Activated naive CD4-positive, alpha-beta T cell (primary cell): Measurements from ENCODE around the gene DDX3X.
"Not testable (repeated sequence)": the region's sequence is repeated elsewhere in the genome, so short reads cannot be mapped to it uniquely, and the experiment has no call there.

Experiments
- DNase-seq, 4 experiments: peaks; one replicate each; lab custom pipeline; 2025; lab: John Stamatoyannopoulos, UW

Gene DDX3X

DNA sequence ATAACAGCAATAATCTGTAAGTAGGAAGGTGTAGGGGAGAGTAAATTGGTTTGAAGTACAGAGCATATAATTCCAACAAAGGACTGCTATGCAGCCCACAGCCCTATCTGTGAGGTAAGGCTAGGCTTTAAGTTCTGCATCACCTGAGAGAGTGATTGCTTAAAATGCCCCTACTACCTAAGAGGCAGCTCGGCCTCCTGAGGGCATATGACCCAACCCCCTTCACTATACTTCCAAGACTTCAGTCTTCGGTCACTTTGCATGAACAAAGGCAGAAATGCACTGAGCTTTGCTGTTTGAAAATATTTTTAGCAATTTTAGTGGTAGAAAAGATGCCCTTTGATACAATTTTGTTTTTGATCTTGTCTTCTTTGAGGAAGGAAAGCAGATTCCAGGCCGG lies 4.9 kb upstream of the DDX3X start:
- no peak for DNase-seq

DNA sequence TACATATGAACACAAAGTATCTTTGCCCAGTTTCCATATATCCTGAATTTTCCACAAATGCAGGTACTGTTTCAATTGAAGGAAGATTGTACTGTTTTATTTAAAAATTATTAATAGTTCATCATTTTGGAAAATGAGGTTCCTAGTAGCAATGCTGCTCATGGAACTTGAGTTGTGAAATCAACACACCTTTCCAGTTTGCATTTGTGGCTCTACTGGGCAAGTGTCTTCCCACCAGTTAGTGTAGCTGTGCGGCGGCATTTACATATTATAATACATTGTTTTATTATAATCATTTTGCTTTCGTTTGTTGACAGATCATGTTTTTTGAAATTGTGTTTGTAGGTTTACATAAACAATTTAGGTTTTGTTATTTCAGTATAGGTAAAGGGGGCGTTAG lies 2.0 kb upstream of the DDX3X start:
- no peak for DNase-seq

- DNase-seq: peak in 1 of 4 experiments; percentile 2
These were observed 1.5 kb upstream of the DDX3X start for GRCh38 chrX:41332408-41333002.

GRCh38 chrX:41333003-41333743 lies 789 bp upstream of the DDX3X start:
- DNase-seq: peak; percentile 39 to 90 (median 68)

DNA sequence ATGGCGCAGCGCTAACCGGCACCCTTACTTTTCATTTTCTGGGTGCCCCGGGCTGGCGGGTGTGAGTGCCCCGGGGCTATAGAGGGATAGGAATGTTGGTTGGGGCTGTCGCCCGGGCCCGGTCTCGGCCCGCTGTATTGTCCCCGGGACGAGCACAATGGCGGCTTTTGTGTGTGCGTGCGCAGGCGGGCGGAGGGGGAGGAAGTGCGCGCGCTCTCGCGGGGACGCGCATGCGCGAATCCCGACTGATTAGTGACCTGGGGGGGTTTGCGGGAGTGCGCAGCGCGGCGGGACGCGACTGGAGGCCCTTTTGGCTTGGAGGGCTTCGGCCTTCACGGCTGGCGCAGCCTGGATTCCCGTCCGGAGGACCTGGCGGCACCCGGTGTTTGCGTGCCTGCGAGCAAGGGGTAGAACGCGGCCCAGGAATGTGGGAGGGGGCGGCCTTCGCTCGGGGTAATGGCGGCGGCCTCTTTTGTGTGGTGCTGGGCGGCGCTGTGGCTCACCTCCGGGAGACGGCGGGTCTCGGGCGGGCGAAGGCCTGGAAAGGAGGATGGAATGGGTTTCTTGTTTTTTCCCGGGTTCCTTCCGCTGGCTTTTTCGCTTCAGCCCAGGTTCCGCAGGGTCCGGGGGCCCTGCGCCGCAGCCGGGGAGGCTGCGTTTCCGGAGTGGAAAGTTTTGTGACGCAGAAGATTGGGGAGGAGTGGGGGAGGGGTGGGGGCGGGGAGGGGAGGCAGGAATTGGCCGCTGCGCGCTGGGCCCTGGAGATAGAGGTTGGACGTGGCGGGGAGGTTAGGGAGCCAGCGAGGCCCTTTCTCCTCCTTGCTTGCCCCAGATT lies 618 bp downstream of the DDX3X start:
- DNase-seq: peak; percentile 68 to 86 (median 70)

DNA sequence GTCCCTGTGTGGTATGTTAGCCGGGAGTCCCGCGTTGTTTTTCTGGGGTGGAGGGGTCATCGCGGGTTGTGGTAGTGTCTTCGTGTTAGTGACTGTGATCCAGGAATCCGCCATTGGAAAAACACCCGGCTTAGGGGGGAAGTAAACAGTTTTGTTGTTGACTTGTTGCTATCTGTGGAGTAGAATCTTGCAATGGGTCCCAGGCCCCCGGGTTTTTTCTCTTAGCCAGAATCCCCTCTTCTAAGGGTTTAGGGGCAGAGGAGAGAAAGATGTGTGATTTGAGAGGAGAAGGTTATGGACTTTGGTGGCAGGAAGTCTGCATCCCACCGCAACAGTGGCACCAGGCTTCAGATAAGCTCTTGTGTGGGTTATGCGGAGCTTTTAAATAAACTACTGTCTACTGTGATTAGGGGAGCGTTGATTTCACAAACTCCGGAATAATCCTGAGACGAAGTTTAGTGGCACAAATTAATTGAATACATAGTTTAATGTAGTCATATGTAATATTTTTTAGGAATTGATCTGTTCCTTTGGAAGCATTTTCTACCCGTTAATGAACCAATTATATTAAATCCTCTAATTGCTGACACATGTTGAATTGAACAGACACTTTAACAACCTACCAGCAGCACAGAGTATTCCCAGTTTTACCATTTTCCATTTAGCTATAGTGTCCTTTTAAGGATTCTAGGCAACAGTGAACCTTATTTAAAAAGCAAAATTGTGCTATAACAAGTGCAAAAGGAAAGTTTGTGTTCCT lies 1.4 kb downstream of the DDX3X start:
- DNase-seq: no peak

DNA sequence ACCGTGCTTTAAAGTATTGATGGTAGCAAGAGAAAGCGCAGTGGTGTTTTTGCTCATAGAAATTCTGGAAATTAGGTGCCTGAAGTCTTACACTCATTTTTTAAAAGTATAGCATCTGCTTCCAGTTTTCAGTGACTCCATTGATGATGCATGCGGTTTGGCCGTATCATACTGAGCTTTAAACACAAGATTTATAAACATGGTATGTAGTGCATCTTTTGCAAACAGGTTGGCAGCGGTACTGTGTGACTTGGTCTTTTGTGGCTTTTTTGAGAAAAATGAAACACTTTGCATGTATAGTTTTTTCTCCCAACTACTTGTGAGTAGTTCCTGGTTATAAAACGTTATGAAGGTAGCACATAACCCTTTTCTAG lies 2.0 kb downstream of the DDX3X start:
- DNase-seq: no peak

GRCh38 chrX:41336447-41336846 lies 2.5 kb downstream of the DDX3X start:
- no peak for DNase-seq

DNA sequence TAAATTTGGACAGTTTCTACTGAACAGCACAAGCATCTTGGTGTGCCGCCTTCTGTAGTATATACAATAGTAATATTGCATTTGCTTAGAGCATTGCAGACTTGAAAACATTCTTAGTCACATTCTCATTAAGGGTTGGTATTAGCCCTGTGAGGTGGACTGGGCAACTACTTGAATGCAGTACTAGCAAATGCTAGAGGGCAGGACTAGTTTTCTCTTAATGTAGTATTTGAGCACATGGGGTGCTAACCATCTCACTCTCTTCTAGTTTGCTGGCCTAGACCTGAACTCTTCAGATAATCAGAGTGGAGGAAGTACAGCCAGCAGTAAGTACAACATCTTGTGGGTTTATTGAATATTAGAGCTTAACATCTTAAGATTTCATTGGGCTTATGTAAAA lies 3.2 kb downstream of the DDX3X start:
- no peak for DNase-seq

DNA sequence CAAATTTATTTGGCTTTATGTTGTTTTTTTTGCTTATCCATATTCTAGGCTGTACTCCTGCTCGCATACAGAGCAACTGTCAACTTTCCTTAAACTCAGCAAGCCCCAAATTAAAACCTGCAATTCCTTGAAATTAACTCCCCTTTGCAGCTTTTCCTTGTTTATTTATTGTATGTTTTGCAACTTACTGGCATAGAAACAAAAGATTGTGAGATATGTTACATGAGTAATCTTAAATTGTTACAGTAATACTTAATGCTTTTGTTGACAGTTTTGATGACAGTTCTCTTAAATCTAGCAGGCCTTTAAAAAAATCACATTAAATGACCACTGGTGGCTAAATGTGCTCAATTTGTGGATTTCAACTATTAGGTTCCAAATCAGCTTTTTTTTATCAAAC lies 4.5 kb downstream of the DDX3X start:
- DNase-seq: no peak

DNA sequence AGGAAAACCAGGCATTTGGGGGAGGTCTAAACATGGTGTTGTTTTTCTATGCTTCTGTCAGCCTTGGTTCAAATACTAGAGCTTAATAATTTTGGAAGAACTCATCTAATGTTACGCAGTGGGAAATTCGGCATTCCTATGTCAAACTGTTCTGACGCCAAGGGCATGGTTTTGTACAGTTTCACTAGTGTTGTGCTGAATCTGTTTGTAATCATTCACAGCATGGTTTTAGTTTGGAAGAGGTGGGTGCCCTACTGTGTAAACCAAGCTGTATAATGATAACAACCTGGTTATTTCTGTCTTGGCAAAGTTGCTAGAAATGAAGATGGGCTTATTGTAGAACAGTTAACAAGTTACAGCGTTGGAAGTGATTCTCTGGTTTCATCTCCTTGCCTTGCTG lies 5.2 kb downstream of the DDX3X start:
- DNase-seq: no peak

GRCh38 chrX:41344053-41344452 lies 10.1 kb downstream of the DDX3X start:
- no peak for DNase-seq

DNA sequence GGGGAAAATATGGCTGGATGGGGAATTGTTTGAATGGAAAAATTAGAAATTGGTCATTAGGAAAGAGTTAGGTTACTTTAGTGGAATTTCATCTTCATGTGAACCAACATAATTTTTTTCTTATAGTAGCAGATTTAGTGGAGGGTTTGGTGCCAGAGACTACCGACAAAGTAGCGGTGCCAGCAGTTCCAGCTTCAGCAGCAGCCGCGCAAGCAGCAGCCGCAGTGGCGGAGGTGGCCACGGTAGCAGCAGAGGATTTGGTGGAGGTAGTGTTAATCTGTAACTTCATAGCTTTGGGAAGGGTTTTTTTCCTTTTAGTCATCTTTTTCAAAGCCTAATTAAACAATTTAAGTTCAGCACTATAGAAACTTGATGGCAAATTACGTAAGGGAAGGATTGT lies 13.2 kb downstream of the DDX3X start:
- DNase-seq: no peak

DNA sequence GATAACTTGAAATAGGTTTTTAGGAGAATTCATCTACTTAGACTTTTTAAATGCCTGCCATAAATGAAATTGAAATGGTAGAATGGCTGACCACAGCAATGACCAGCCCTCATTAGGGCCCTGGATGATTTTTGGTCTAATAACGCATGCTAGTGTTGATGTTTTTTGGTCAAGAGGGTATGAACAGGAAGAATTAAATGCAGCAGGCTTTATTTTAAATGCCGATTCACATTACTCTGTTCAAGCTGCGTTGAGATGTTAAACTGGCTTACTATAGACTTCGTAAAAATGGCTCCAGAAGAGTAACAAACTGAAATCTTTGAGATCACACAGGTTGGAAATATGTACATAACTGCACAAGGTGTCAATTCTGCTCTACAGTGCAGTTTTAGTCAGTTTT lies 14.6 kb downstream of the DDX3X start:
- no peak for DNase-seq

GRCh38 chrX:41350150-41350975 lies 16.4 kb downstream of the DDX3X start:
- DNase-seq: no peak

DNA sequence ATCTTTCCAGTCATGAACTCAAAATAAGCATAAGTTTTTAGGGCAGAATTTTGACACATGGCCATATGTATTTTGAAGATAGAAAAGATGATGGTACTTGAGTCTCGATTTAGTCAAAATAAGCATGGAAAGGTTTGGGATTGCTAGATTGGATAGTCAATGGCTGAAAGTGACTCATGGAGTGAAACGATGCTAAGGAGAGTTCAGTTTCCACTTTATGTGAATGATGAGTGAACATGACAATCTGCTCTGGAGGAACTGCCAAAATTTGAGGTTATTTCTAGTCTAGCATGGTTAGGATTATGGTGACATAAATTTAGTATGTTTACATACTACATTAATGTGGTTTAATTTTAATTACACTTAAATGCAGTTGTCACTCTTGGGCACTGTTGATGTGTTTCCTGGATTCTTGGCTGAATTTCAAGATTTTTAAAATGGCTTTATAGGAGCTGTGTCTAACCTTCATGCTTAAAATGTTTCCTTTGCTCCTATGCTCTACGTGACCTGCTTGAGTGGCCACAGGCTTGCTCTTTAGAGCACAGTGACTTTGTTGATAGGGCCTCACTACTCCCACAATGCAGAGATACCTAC lies 17.1 kb downstream of the DDX3X start:
- no peak for DNase-seq

- no peak for DNase-seq
These were observed 18.0 kb downstream of the DDX3X start for GRCh38 chrX:41351923-41352322.

DNA sequence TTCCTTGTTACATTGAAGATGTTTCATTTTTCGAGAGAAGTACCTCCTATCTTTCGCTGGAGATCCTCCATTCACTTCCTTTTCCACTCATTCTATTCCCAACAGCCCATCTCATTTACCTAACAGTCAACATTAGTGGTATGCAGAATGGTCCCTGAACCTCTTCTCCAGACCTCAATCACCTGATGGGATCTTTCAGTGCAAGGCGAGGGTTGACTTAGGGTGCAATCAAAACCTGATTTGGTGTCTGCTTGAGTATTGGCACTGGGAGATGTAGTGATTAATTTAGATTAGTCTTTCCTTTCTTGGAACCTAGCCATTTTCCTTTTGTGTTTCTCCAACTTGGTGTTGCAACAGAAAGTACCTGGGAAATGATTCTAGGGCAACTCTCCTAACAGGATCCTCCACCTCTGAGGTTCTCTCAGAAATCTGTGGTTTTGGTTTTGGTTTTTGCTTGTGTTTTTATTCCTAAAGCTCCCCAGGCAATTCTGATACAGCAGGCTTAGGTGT lies 18.4 kb downstream of the DDX3X start:
- DNase-seq: no peak

GRCh38 chrX:41353985-41354384 lies 20.0 kb downstream of the DDX3X start:
- DNase-seq: no peak

GRCh38 chrX:41369152-41369551 lies 35.2 kb downstream of the DDX3X start:
- DNase-seq: no peak

- DNase-seq: not testable (repeated sequence)
These were observed 37.6 kb downstream of the DDX3X start for GRCh38 chrX:41371575-41371974.
